ENCODE measurements around the gene YWHAG.
A peak's percentile ranks its signal among the peaks of the same experiment; 100 is the strongest.
"Not testable (repeated sequence)": the region's sequence is repeated elsewhere in the genome, so short reads cannot be mapped to it uniquely, and the experiment has no call there.

YWHAG gene

DNA sequence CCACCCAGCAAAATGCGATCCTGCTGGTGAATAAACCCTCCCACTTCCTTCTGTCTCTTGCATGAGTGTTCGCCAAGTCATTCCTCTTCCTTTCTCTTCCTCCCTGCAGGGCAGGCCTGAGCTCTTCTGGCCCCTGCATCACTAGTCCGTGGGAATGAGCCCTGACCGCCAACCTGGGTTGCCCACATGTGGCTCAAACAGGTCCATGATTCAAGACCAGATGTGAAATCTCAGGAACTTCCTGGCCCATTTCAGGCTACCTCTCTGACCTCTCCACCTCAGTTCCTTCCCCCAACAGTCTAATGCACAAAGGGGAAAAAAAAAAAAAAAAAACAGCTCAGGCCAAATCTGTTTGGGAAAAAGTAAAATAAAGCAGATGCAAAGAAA, 5.4 kb upstream of the YWHAG start:
- Mint-ChIP-seq H3K9me3 (no peaks in the 10 kb centered on the region), H3K27me3 (peaks cover under 1% of the 10 kb centered on the region)

DNA sequence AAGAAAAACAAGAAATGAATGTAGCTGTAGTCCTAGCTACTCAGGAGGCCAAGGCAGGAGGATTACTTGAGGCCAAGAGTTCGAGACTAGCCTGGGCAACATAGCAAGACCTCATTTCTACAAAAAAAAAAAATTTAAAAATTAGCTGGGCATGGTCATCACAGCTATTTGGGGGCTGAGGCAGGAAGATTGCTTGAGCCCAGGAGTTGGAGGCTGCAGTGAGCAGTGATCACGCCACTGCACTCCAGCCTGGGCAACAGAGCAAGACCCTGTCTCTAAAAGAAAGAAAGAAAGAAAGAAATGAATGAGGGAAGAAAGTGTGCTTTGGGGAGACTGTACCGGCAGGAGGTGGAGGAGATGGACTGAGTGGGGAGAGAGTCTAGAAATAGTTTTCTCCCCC, 5.0 kb upstream of the YWHAG start:
- not testable (repeated sequence) for ATAC-seq (ENCODE audit: low read depth); H3K36me3 Mint-ChIP-seq; H3K4me1 Mint-ChIP-seq; H3K27ac Mint-ChIP-seq; H3K4me3 Mint-ChIP-seq; DNase-seq (ENCODE audit: low spot score in 2 of 2); H3K9me3 Mint-ChIP-seq; H3K27me3 Mint-ChIP-seq

More for the DNA sequence above, 5.4 kb upstream of the YWHAG start:
- H3K4me1 Mint-ChIP-seq, result peaks cover 4% of the 10 kb centered on the region
- H3K27ac Mint-ChIP-seq, result no peak overlapping the region
- H3K4me3 Mint-ChIP-seq, result no peak overlapping the region
- no peak for DNase-seq (ENCODE audit: low spot score in 2 of 2)
- no peak for ATAC-seq (ENCODE audit: low read depth)
- no peaks in the 10 kb centered on the region for H3K36me3 Mint-ChIP-seq

DNA sequence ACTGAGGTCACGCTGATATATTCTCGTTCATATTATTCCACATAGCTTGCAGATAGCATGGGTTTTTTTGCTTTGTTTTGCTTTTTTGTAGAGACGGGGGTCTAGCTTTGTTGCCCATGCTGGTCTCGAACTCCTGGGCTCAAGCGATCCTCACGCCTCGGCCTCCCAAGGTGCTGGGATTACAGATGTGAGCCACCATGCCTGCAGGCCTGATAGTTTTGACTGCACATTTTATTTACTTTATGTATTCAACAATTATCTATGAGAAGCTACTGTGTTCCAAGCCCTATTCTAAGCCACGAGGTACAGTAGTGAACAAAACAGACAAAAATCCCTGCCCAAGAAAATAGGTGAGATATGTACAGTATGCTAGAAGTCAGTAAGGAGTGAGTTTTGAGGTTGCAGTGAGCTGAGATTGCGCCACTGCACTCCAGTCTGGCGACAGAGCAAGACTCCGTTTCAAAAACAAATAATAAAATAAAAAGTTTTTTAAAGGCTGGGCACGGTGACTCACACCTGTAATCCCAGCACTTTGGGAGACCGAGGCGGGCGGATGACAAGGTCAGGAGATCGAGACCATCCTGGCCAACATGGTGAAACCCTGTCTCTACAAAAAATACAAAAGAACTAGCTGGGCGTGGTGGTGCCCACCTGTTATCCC, 1.3 kb upstream of the YWHAG start:
- Mint-ChIP-seq H3K27ac (peak overlapping the region; percentile 97), H3K9me3 (no peaks in the 10 kb centered on the region), H3K36me3 (peaks cover 7% of the 10 kb centered on the region), H3K4me3 (peak overlapping the region; percentile 97), H3K4me1 (peaks cover 22% of the 10 kb centered on the region), H3K27me3 (no peaks in the 10 kb centered on the region)
- DNase-seq (ENCODE audit: low spot score in 2 of 2) (no peak), ATAC-seq (ENCODE audit: low read depth) (no peak)

DNA sequence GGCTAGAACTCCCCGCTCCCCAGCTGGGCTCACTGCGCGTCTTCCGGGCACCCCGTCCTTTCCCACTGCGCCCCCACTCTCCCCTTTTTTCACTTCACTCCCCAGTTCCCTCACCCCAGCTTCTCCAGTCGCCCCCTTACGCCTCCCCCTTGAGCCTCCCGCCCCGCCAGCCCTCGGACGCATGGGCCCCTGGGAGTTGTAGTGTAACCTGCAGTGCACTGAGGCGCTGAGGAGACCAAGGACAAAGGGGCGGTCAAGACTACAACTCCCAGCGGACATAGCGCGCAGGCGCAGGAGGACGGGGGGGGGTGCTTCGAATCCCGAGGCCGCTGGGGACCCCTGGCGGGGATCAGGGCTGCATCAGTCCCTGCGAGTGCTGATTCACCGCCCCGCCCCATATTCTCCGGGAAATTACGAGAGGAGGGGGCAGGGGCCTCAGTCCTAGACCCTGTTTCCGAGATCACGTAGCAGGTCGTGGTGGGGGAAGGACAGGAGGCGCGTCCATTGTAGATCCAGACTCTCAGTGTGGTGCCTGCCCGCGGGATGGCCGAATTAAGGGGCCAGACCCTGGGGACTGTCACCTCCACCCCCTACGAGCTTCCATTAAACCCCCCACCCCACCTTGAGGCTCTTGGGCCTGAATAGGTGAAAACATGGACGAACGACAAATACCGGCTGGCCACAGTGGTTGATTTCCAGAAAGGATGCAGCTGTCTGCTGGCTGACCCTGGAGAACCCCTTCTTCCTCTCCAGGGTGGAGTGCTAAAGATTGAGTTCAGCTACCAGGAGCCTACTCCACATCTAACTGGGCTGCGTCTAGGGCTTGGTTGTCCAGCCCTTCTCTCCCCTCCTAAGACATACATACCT, 553 bp upstream of the YWHAG start:
- no peaks in the 10 kb centered on the region for H3K9me3 Mint-ChIP-seq
- H3K27me3 Mint-ChIP-seq, result no peaks in the 10 kb centered on the region
- peaks cover 10% of the 10 kb centered on the region for H3K36me3 Mint-ChIP-seq
- H3K4me3 Mint-ChIP-seq, result peak overlapping the region; percentile 97
- H3K27ac Mint-ChIP-seq, result peak overlapping the region; percentile 97
- DNase-seq (ENCODE audit: low spot score in 2 of 2) (peak in 1 of 2 donors; percentile 93), ATAC-seq (ENCODE audit: low read depth) (peak; percentile 87)
- H3K4me1 Mint-ChIP-seq, result peaks cover 25% of the 10 kb centered on the region

DNA sequence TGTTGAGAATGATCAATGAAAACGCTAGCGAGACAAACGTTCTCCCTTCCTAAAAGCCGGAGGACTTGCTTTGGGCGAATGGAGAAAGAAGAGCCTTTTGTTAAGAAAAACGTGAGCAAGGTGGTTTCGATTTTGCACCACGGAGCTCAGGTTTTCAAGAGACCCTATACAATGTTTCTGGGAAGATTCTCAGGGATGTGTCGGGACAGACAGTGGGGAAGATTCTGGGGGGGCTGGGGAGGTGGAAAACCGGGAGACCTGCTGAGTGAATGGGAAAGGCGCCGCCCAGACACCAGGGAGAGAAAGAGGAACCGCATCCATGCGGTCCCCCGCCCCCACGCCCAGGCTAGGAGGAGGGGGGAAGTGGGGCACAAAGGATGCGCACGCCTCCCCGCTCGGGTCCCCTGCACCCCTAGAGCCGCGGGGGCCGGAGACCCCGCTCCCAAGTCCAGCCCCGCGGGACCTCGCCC, 745 bp downstream of the YWHAG start:
- Mint-ChIP-seq H3K4me3 (peak overlapping the region; percentile 87), H3K9me3 (no peaks in the 10 kb centered on the region), H3K27ac (peak overlapping the region; percentile 97), H3K36me3 (peaks cover 10% of the 10 kb centered on the region), H3K4me1 (peaks cover 25% of the 10 kb centered on the region), H3K27me3 (no peaks in the 10 kb centered on the region)
- DNase-seq (ENCODE audit: low spot score in 2 of 2), result peak; percentile 59 to 63
- ATAC-seq (ENCODE audit: low read depth), result peak; percentile 28

DNA sequence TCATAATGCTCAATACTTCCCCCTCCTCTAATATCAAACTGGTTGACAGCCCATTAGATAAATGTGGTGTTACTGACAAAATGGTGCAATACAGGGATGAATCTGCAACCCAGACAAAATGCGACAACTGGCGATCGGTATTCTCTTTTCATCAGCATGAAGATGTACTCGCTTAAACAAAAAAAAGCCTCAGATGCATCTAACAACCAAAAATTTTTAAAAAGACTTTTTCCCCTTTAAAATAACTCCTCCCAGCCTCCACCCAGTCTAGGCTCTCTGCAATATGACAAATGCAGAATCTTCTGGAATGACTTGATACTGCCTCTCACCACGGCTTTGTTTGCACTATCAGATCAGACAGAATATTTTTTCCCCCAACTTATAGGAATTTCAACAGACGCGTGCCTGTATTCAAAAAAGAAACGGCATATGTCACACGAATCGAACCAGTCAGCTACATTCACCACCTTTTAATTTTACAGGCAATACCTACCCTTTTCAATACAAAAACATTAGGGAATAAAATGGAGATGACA, 1.2 kb downstream of the YWHAG start:
- H3K36me3 Mint-ChIP-seq, result peaks cover 10% of the 10 kb centered on the region
- H3K9me3 Mint-ChIP-seq, result no peaks in the 10 kb centered on the region
- ATAC-seq (ENCODE audit: low read depth) (no peak), DNase-seq (ENCODE audit: low spot score in 2 of 2) (no peak)
- H3K4me1 Mint-ChIP-seq, result peaks cover 25% of the 10 kb centered on the region
- H3K4me3 Mint-ChIP-seq, result peak overlapping the region; percentile 87
- peak overlapping the region; percentile 97 for H3K27ac Mint-ChIP-seq
- no peaks in the 10 kb centered on the region for H3K27me3 Mint-ChIP-seq

DNA sequence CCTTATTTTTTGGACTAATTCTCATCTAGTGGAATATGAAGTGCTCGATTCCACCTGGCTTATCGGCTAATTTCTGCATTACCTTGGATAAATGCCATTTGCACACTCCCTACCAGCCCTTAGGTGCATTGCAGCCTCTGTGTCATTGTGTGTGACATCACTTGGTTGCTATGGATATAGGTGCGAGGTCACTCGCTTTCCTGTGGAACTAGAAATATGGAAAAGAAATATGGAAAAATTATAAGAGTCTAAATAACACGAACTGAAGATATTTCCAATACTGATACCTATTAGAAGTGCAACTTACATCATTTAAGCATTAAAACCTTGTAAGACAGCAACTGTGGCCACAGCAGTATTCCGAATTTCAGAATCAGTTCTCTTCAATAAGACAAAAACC, 2.0 kb downstream of the YWHAG start:
- Mint-ChIP-seq H3K4me1 (peaks cover 30% of the 10 kb centered on the region), H3K4me3 (peak overlapping the region; percentile 87), H3K9me3 (no peaks in the 10 kb centered on the region), H3K27me3 (no peaks in the 10 kb centered on the region), H3K36me3 (peaks cover 10% of the 10 kb centered on the region), H3K27ac (no peak overlapping the region)
- DNase-seq (ENCODE audit: low spot score in 2 of 2) (no peak), ATAC-seq (ENCODE audit: low read depth) (no peak)

DNA sequence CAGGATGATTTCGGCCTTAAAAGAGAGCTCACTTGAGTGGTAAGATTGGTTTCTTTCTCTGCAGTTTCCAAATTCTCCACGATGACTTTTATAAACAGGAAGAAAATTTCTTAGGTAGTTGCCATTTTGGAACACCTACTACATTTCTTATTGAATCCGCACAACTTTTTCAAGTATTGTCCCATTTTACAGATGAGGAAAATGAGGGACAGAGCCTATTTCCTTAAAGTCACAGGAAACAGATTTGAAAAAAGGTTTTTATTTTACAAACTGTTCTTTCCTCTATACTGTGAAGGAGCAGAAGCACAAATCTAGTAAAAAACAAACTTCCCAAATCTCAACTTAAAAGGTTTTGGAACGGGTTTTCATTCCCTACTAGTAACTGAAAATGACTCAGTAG, 2.7 kb downstream of the YWHAG start:
- Mint-ChIP-seq H3K27ac (no peak overlapping the region), H3K9me3 (no peaks in the 10 kb centered on the region), H3K4me1 (peaks cover 36% of the 10 kb centered on the region), H3K4me3 (no peak overlapping the region), H3K36me3 (peaks cover 12% of the 10 kb centered on the region), H3K27me3 (no peaks in the 10 kb centered on the region)
- ATAC-seq (ENCODE audit: low read depth), result no peak
- DNase-seq (ENCODE audit: low spot score in 2 of 2), result no peak

DNA sequence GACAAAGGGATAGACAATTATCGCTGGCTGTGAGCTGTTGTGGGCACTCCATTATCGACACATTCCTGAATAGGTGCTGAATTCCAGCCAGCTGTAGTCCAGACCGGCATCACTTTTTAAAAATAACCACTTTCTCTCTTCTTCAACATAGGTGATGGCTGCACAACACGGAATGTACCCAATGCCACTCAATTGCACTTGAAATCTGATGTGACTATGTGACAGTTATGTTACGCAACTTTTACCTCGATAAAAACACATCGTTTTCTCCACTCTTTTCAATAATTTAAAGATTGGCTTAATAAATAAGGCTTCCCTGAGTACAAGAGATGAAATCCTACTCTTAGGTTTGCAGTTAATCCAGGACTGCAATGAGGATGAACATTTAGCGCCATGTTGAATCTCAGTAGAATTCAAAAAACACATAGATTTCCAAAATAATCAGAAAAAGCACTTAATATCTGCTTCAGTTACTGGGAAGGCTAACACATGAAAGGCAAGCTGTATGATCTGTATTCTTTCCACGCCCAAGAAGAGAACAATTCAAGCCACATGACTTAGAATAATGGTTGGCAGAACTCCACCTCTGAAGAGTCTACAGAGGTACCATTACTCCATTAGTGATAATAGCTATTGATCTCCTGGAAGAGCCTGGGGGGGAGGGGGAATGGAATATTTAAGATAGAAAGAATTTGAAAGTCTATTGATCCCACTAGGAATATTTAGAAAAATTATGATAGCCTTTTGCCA, 3.6 kb downstream of the YWHAG start:
- H3K4me3 Mint-ChIP-seq, result no peak overlapping the region
- H3K36me3 Mint-ChIP-seq, result peaks cover 13% of the 10 kb centered on the region
- no peaks in the 10 kb centered on the region for H3K9me3 Mint-ChIP-seq
- H3K27ac Mint-ChIP-seq, result no peak overlapping the region
- ATAC-seq (ENCODE audit: low read depth), result no peak
- peaks cover 37% of the 10 kb centered on the region for H3K4me1 Mint-ChIP-seq
- DNase-seq (ENCODE audit: low spot score in 2 of 2), result no peak
- no peaks in the 10 kb centered on the region for H3K27me3 Mint-ChIP-seq

DNA sequence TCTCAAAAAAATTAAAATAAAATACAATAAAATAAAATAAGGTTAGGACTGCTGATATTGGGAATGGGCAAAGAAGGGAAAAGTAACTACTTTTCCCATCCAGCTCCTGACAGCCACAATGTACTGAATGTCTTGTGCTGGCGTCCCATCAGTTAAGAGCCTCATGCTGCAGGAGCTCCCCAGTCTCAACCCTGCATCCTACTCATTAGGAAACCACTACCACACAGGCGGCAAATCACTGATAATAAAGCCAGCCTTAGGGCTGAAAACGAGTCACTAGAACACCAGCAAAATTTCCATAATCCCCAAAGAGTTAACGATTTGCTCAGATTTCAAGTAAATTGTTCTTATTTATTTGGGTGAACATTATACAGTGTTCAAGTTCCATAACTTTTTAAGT, 4.3 kb downstream of the YWHAG start:
- Mint-ChIP-seq H3K36me3 (peaks cover 13% of the 10 kb centered on the region), H3K27ac (no peak overlapping the region), H3K4me3 (no peak overlapping the region), H3K27me3 (no peaks in the 10 kb centered on the region), H3K9me3 (no peaks in the 10 kb centered on the region), H3K4me1 (peaks cover 34% of the 10 kb centered on the region)
- ATAC-seq (ENCODE audit: low read depth) (no peak), DNase-seq (ENCODE audit: low spot score in 2 of 2) (no peak)

DNA sequence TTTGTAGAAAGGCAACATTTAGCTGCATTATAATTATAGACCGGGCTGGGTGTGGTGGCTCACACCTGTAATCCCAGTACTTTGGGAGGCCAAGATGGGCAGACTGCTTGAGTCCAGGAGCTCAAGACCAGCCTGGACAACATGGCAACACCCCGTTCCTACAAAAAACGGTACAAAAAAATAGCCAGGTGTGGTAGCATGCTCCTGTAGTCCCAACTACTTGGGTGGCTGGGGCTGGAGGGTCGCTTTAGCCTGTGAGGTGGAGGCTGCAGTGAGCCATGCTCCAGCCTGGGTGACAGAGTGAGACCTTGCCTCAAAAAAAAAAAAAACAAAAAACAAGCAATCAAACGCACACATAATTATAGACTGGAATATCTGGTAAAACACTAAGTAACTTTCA, 5.0 kb downstream of the YWHAG start:
- peaks cover 15% of the 10 kb centered on the region for H3K36me3 Mint-ChIP-seq
- no peak for DNase-seq (ENCODE audit: low spot score in 2 of 2)
- H3K4me1 Mint-ChIP-seq, result peaks cover 36% of the 10 kb centered on the region
- no peaks in the 10 kb centered on the region for H3K9me3 Mint-ChIP-seq
- H3K27ac Mint-ChIP-seq, result no peak overlapping the region
- no peak for ATAC-seq (ENCODE audit: low read depth)
- no peaks in the 10 kb centered on the region for H3K27me3 Mint-ChIP-seq
- H3K4me3 Mint-ChIP-seq, result no peak overlapping the region

DNA sequence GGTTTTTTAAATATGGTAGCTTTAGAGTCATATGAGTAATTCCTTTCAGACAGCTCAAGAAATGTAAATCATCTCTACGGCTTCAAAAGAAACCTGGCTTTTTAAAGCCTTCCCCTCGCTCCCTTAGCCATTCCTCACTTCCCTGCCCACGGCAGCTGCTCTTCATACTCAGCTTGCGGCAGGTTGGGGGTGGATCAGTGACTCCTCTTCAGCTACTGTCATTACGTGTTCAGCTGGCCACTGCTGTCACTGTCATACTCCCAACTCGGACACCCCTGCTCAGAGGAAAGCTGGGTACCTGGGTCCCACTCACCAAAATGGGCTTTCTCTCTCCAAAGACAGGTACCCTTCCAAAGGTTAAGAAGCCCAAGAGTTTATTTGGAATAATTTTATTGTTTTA, 6.6 kb downstream of the YWHAG start:
- no peaks in the 10 kb centered on the region for H3K9me3 Mint-ChIP-seq
- no peak for DNase-seq (ENCODE audit: low spot score in 2 of 2)
- H3K27me3 Mint-ChIP-seq, result no peaks in the 10 kb centered on the region
- ATAC-seq (ENCODE audit: low read depth), result no peak
- peak overlapping the region; percentile 58 for H3K27ac Mint-ChIP-seq
- H3K36me3 Mint-ChIP-seq, result peaks cover 21% of the 10 kb centered on the region
- peak overlapping the region; percentile 22 for H3K4me3 Mint-ChIP-seq
- H3K4me1 Mint-ChIP-seq, result peaks cover 34% of the 10 kb centered on the region

DNA sequence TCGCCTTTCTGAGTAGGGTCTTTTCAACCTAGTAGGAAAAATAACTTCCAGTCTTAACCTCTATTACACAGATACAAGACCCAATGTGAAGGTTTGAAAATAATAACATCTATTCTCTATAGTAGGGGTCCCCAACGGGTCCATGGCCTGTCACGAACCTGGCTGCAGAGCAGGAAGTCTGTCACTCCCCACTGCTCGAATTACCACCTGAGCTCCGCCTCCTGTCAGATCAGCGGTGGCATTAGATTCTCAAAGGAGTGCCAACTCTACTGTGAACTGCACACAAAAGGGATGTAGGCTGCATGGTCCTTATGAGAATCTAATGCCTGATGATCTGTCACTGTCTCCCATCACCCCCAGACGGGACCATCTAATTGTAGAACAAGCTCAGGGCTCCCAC, 7.4 kb downstream of the YWHAG start:
- Mint-ChIP-seq H3K9me3 (no peaks in the 10 kb centered on the region), H3K27me3 (no peaks in the 10 kb centered on the region), H3K36me3 (peaks cover 29% of the 10 kb centered on the region), H3K4me3 (no peak overlapping the region), H3K4me1 (peaks cover 38% of the 10 kb centered on the region), H3K27ac (no peak overlapping the region)
- DNase-seq (ENCODE audit: low spot score in 2 of 2) (no peak), ATAC-seq (ENCODE audit: low read depth) (no peak)
